H9 (cell line): Measurements from ENCODE around the gene ARID5A. TPM values are rescaled to one million over a fixed set of nuclear protein-coding genes. Genes with fewer than 3 reads are reported as not detected.

Experiments
- DNase-seq: peaks from one replicate; pipeline ENCODE4 v3.0.0-alpha.2; 2017
- H2AFZ ChIP-seq: one replicate; pipeline ENCODE4 v1.6.1; 2013; ENCODE audit warnings: mild to moderate bottlenecking, low read length, control low read depth, moderate library complexity
- H2AK5ac ChIP-seq: 2 replicates; pipeline ENCODE4 v1.6.1; 2013; ENCODE audit warnings: low read length, control low read depth, mixed read lengths; ENCODE audit not compliant: insufficient read length
- H2BK120ac ChIP-seq: one replicate; pipeline ENCODE4 v1.6.1; 2013; ENCODE audit warnings: low read depth, mild to moderate bottlenecking, low read length, control low read depth, inconsistent platforms; ENCODE audit not compliant: poor library complexity, severe bottlenecking
- H2BK12ac ChIP-seq: 2 replicates; pipeline ENCODE4 v1.6.1; 2013; ENCODE audit warnings: low read length, control low read depth, mixed read lengths, low read depth; ENCODE audit not compliant: insufficient read length
- H2BK15ac ChIP-seq: 2 replicates; pipeline ENCODE4 v1.6.1; 2013; ENCODE audit warnings: low read depth, low read length, control low read depth
- H2BK20ac ChIP-seq: one replicate; pipeline ENCODE4 v1.6.1; 2013; ENCODE audit warnings: low read depth, mild to moderate bottlenecking, low read length, control low read depth, inconsistent platforms; ENCODE audit not compliant: poor library complexity, severe bottlenecking
- H2BK5ac ChIP-seq: 2 replicates; pipeline ENCODE4 v1.6.1; 2013; ENCODE audit warnings: low read length, control low read depth, mixed read lengths; ENCODE audit not compliant: insufficient read length
- H3K14ac ChIP-seq: 2 replicates; pipeline ENCODE4 v1.6.1; 2013; ENCODE audit warnings: low read length, control low read depth; ENCODE audit not compliant: insufficient read depth
- H3K18ac ChIP-seq: 2 replicates; pipeline ENCODE4 v1.6.1; 2013; ENCODE audit warnings: low read depth, mild to moderate bottlenecking, mixed read lengths, low read length, control low read depth; ENCODE audit not compliant: insufficient read length
- H3K23ac ChIP-seq: 2 replicates; pipeline ENCODE4 v1.6.1; 2013; ENCODE audit warnings: low read length, control low read depth, mixed read lengths, low read depth; ENCODE audit not compliant: insufficient read length
- H3K23me2 ChIP-seq: 2 replicates; pipeline ENCODE4 v1.6.1; 2013; ENCODE audit warnings: low read depth, mild to moderate bottlenecking, mixed read lengths, low read length, control low read depth; ENCODE audit not compliant: insufficient read length, poor library complexity, severe bottlenecking
- H3K27ac ChIP-seq: 2 replicates; pipeline ENCODE4 v1.5.1; 2013; ENCODE audit warnings: low read length, control low read depth, mixed read lengths, low read depth; ENCODE audit not compliant: insufficient read length
- H3K27me3 ChIP-seq: 2 replicates; pipeline ENCODE4 v1.6.1; 2013; ENCODE audit warnings: low read length, control low read depth, inconsistent platforms; ENCODE audit not compliant: insufficient read depth
- H3K4ac ChIP-seq: 2 replicates; pipeline ENCODE4 v1.6.1; 2013; ENCODE audit warnings: low read depth, mild to moderate bottlenecking, control low read depth, inconsistent platforms, low read length, moderate library complexity
- H3K4me1 ChIP-seq: 2 replicates; pipeline ENCODE4 v1.6.1; 2013; ENCODE audit warnings: low read length, control low read depth, inconsistent platforms; ENCODE audit not compliant: insufficient read depth
- H3K4me2 ChIP-seq: 2 replicates; pipeline ENCODE4 v1.6.1; 2013; ENCODE audit warnings: low read length, control low read depth, mixed read lengths; ENCODE audit not compliant: insufficient read length, insufficient read depth
- H3K56ac ChIP-seq: 2 replicates; pipeline ENCODE4 v1.6.1; 2013; ENCODE audit warnings: low read depth, mild to moderate bottlenecking, mixed read lengths, low read length, control low read depth; ENCODE audit not compliant: insufficient read length
- H3K79me1 ChIP-seq: 2 replicates; pipeline ENCODE4 v1.6.1; 2013; ENCODE audit warnings: low read depth, mild to moderate bottlenecking, moderate library complexity, low read length, control low read depth, inconsistent platforms; ENCODE audit not compliant: insufficient read depth, poor library complexity, severe bottlenecking
- H3K79me2 ChIP-seq: 2 replicates; pipeline ENCODE4 v1.6.1; 2013; ENCODE audit warnings: low read length, control low read depth, inconsistent platforms; ENCODE audit not compliant: insufficient read depth
- H3K9ac ChIP-seq: 2 replicates; pipeline ENCODE4 v1.6.1; 2013; ENCODE audit warnings: low read length, control low read depth, mixed read lengths; ENCODE audit not compliant: insufficient read length; ENCODE audit errors: extremely low read depth
- H3K9me3 ChIP-seq: one replicate; pipeline ENCODE4 v1.6.1; 2013; ENCODE audit warnings: low read depth, low read length, inconsistent platforms; ENCODE audit not compliant: control insufficient read depth
- H3T11ph ChIP-seq: one replicate; pipeline ENCODE4 v1.6.1; 2013; ENCODE audit warnings: mild to moderate bottlenecking, low read length, control low read depth, inconsistent platforms
- H4K20me1 ChIP-seq: one replicate; pipeline ENCODE4 v1.6.1; 2013; ENCODE audit not compliant: control insufficient read depth, insufficient read length, insufficient read depth
- H4K5ac ChIP-seq: 2 replicates; pipeline ENCODE4 v1.6.1; 2013; ENCODE audit warnings: low read depth, mild to moderate bottlenecking, mixed read lengths, low read length, control low read depth; ENCODE audit not compliant: insufficient read length
- H4K8ac ChIP-seq: replicated peaks from 2 replicates; pipeline ENCODE4 v1.6.1; 2013; ENCODE audit warnings: low read length, control low read depth, mixed read lengths, low read depth; ENCODE audit not compliant: insufficient read length
- H4K91ac ChIP-seq: 2 replicates; pipeline ENCODE4 v1.6.1; 2013; ENCODE audit warnings: low read depth, mild to moderate bottlenecking, moderate library complexity, mixed read lengths, low read length, control low read depth; ENCODE audit not compliant: insufficient read length
- H3K27ac Mint-ChIP-seq, 3 experiments: 2 replicates in 2 of 3; 3 replicates in 1 of 3; pipeline ENCODE4 v1.8.0; 2020 to 2021; ENCODE audit warnings: mixed read lengths in 3 of 3, mild to moderate bottlenecking in 1 of 3, moderate library complexity in 1 of 3
- H3K27me3 Mint-ChIP-seq: 2 replicates; pipeline ENCODE4 v1.8.0; 2021; ENCODE audit warnings: low read depth, mild to moderate bottlenecking, moderate library complexity, mixed read lengths
- H3K36me3 Mint-ChIP-seq, 3 experiments: 2 replicates in 2 of 3; 3 replicates in 1 of 3; pipeline ENCODE4 v1.8.0; 2020 to 2021; ENCODE audit warnings: low read depth in 3 of 3, mixed read lengths in 3 of 3; ENCODE audit not compliant: insufficient read depth in 1 of 3
- H3K4me1 Mint-ChIP-seq, 2 experiments: 2 replicates each; pipeline ENCODE4 v1.8.0; 2020; ENCODE audit warnings: mixed read lengths in 2 of 2
- H3K4me3 Mint-ChIP-seq, 2 experiments: 2 replicates in 1 of 2; 3 replicates in 1 of 2; pipeline ENCODE4 v1.8.0; 2020 to 2021; ENCODE audit warnings: mild to moderate bottlenecking in 2 of 2, mixed read lengths in 2 of 2, moderate library complexity in 1 of 2
- H3K9me3 Mint-ChIP-seq, 2 experiments: 2 replicates in 1 of 2; 3 replicates in 1 of 2; pipeline ENCODE4 v1.8.0; 2020; ENCODE audit warnings: mild to moderate bottlenecking in 2 of 2, mixed read lengths in 2 of 2, moderate library complexity in 1 of 2
- WGBS: extraction: QIAGEN DNeasy Blood & Tissue Kit; methylation state at CpG from one replicate; pipeline ENCODE4 v1.1.7; 2013; ENCODE audit warnings: missing lambda C conversion rate, low lambda C conversion rate, mixed read lengths; ENCODE audit not compliant: insufficient read length; ENCODE audit errors: extremely low coverage; 5-methylcytosine and 5-hydroxymethylcytosine counted together
- total RNA-seq: library from RNA; stranded (reverse); gene quantifications from 2 replicates; pipeline ENCODE4 v1.2.1, GENCODE V29; 2021
- TF ChIP-seq, protein P1 (sequence below): fragments of 200-600 bp; sonication (generic); conservative IDR thresholded peaks from 3 replicates; pipeline ENCODE4 v1.8.0; 2021; ENCODE audit warnings: antibody characterized with exemption, mild to moderate bottlenecking

Gene ARID5A
- total RNA-seq, 1 experiment from 2014 or later = 4.5 TPM

DNA sequence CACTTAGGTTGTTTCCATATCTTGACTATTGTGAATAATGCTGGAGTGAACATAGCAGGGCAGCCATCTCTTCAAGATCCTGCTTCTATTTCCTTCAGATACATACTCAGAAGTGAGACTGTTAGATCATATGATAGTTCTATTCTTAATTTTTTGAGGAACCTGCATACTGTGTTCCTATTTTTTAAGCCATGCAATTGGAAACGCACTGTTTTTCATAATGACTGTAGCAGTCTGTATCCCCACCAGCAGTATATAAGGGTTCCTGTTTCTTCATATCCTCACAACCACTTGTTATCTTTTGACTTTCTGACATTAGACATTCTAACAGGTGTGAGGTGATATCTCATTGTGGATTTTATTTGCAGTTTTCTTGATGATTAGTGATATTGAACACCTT, 46.9 kb upstream of the ARID5A start:
- no peaks in the 10 kb centered on the region for H3K9me3 ChIP-seq
- H3K79me1 ChIP-seq = no peaks in the 10 kb centered on the region
- H3K4me1 Mint-ChIP-seq = peaks cover 19 to 23% of the 10 kb centered on the region in 2 experiments
- no peaks in the 10 kb centered on the region for H3K79me2 ChIP-seq
- H2BK120ac ChIP-seq = no peak overlapping the region
- H3T11ph ChIP-seq = no peak overlapping the region
- H3K27me3 ChIP-seq = no peaks in the 10 kb centered on the region; the same call in 1 of the 2 replicates
- H3K27ac Mint-ChIP-seq = no peak overlapping the region
- no peak for DNase-seq
- H2BK15ac ChIP-seq = no peak overlapping the region
- H4K20me1 ChIP-seq = peaks cover 2% of the 10 kb centered on the region
- H2AK5ac ChIP-seq = no peak overlapping the region
- no peak overlapping the region for H3K56ac ChIP-seq
- no peak overlapping the region for H3K4me2 ChIP-seq
- TF ChIP-seq, protein P1, sequence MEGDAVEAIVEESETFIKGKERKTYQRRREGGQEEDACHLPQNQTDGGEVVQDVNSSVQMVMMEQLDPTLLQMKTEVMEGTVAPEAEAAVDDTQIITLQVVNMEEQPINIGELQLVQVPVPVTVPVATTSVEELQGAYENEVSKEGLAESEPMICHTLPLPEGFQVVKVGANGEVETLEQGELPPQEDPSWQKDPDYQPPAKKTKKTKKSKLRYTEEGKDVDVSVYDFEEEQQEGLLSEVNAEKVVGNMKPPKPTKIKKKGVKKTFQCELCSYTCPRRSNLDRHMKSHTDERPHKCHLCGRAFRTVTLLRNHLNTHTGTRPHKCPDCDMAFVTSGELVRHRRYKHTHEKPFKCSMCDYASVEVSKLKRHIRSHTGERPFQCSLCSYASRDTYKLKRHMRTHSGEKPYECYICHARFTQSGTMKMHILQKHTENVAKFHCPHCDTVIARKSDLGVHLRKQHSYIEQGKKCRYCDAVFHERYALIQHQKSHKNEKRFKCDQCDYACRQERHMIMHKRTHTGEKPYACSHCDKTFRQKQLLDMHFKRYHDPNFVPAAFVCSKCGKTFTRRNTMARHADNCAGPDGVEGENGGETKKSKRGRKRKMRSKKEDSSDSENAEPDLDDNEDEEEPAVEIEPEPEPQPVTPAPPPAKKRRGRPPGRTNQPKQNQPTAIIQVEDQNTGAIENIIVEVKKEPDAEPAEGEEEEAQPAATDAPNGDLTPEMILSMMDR = no peak
- no peaks in the 10 kb centered on the region for H3K23me2 ChIP-seq
- H2BK12ac ChIP-seq = no peak overlapping the region
- no peak overlapping the region for H4K8ac ChIP-seq
- WGBS = no CpG with 5 or more reads among the region's 1 CpG
- H3K14ac ChIP-seq = no peak overlapping the region
- no peak overlapping the region for H3K18ac ChIP-seq
- H2AFZ ChIP-seq = no peak overlapping the region
- H3K4ac ChIP-seq = no peak overlapping the region
- H3K9ac ChIP-seq = no peak overlapping the region
- H3K4me3 Mint-ChIP-seq = no peak overlapping the region
- no peaks in the 10 kb centered on the region for H3K4me1 ChIP-seq
- no peak overlapping the region for H2BK5ac ChIP-seq
- H2BK20ac ChIP-seq = no peak overlapping the region
- no peak overlapping the region for H3K27ac ChIP-seq
- H3K27me3 Mint-ChIP-seq = peaks cover 3% of the 10 kb centered on the region
- no peaks in the 10 kb centered on the region; a peak in 1 of 7 replicates for H3K36me3 Mint-ChIP-seq
- peaks cover 0 to 4% of the 10 kb centered on the region in 2 experiments; a peak in 2 of 5 replicates for H3K9me3 Mint-ChIP-seq
- H4K5ac ChIP-seq = no peak overlapping the region
- no peak overlapping the region for H3K23ac ChIP-seq
- no peak overlapping the region for H4K91ac ChIP-seq
